HEK293 (cell line): ENCODE results near the gene CCND3.

Experiments
- CTCF ChIA-PET: fragments of 350-600 bp; formaldehyde crosslinking; extraction: SDS; loops from one replicate; lab custom pipeline; 2021; ENCODE audit warnings: antibody characterized with exemption; lab: Yijun Ruan, JAX
- POLR2A ChIA-PET: fragments of 300-600 bp; formaldehyde crosslinking; extraction: SDS; loops from one replicate; lab custom pipeline; 2020; ENCODE audit warnings: antibody characterized with exemption, inconsistent platforms; lab: Yijun Ruan, JAX
- H3K27ac ChIP-seq: fragments of 200-500 bp; sonication (Bioruptor generic); 2 replicates; pipeline ENCODE4 v1.5.1; 2014; ENCODE audit warnings: low read depth, low read length, control low read depth, inconsistent platforms; ENCODE audit errors: extremely low read depth
- H3K36me3 ChIP-seq, 2 experiments: fragments of 200-500 bp in 1 of 2; sonication (Bioruptor generic) in 1 of 2; 1 replicate in 1 of 2; 2 replicates in 1 of 2; pipeline ENCODE4 v1.5.1; 2014 to 2017; ENCODE audit warnings: inconsistent platforms in 2 of 2, low read length in 2 of 2; ENCODE audit not compliant: control insufficient read depth in 2 of 2, insufficient read depth in 1 of 2
- H3K4me1 ChIP-seq: fragments of 200-500 bp; sonication (Bioruptor generic); 2 replicates; pipeline ENCODE4 v1.5.1; 2014; ENCODE audit warnings: mild to moderate bottlenecking, low read length, inconsistent platforms; ENCODE audit not compliant: control insufficient read depth, insufficient read depth
- H3K4me3 ChIP-seq: 2 replicates; pipeline ENCODE4 v1.5.1; 2011; ENCODE audit warnings: low read depth, mild to moderate bottlenecking, control low read depth, low read length, moderate library complexity
- H3K9me3 ChIP-seq: fragments of 200-500 bp; sonication (Bioruptor generic); 2 replicates; pipeline ENCODE4 v1.5.1; 2014; ENCODE audit warnings: low read depth, low read length, inconsistent platforms; ENCODE audit not compliant: control insufficient read depth, insufficient read depth
- BCL11A ChIP-seq: fragments of 450-650 bp; formaldehyde crosslinking; IDR thresholded peaks from 2 replicates; pipeline ENCODE4 v1.5.1; 2016; ENCODE audit warnings: low read depth, missing biosample characterization, missing genetic modification characterization
- GLI4 ChIP-seq: fragments of 450-650 bp; formaldehyde crosslinking; IDR thresholded peaks from 2 replicates; pipeline ENCODE4 v1.5.1; 2016; ENCODE audit warnings: missing biosample characterization, missing genetic modification characterization
- KLF1 ChIP-seq: fragments of 450-650 bp; formaldehyde crosslinking; IDR thresholded peaks from 2 replicates; pipeline ENCODE4 v1.5.1; 2016; ENCODE audit warnings: missing biosample characterization, missing genetic modification characterization
- MZF1 ChIP-seq: fragments of 450-650 bp; formaldehyde crosslinking; IDR thresholded peaks from 2 replicates; pipeline ENCODE4 v1.5.1; 2017; ENCODE audit warnings: missing biosample characterization, missing genetic modification characterization, borderline replicate concordance
- SETDB1 ChIP-seq: IDR thresholded peaks from one replicate; pipeline ENCODE4 v1.6.1; 2017; ENCODE audit warnings: mild to moderate bottlenecking, low read length, moderate library complexity, mixed read lengths; ENCODE audit not compliant: insufficient read length
- TRIM28 ChIP-seq: IDR thresholded peaks from 2 replicates; pipeline ENCODE4 v1.6.1; 2011; ENCODE audit warnings: low read length, control low read depth, borderline replicate concordance
- YY2 ChIP-seq: fragments of 450-650 bp; formaldehyde crosslinking; IDR thresholded peaks from 2 replicates; pipeline ENCODE4 v1.5.1; 2016; ENCODE audit warnings: missing biosample characterization, missing genetic modification characterization
- ZNF221 ChIP-seq: fragments of 450-650 bp; formaldehyde crosslinking; IDR thresholded peaks from 2 replicates; pipeline ENCODE4 v1.5.1; 2017; ENCODE audit warnings: missing biosample characterization, missing genetic modification characterization, borderline replicate concordance
- ZNF266 ChIP-seq: fragments of 450-650 bp; formaldehyde crosslinking; IDR thresholded peaks from 2 replicates; pipeline ENCODE4 v1.5.1; 2016; ENCODE audit warnings: missing biosample characterization, missing genetic modification characterization, low read depth
- ZNF311 ChIP-seq: fragments of 450-650 bp; formaldehyde crosslinking; IDR thresholded peaks from 2 replicates; pipeline ENCODE4 v1.5.1; 2017; ENCODE audit warnings: missing biosample characterization, missing genetic modification characterization, borderline replicate concordance
- ZNF350 ChIP-seq: fragments of 450-650 bp; formaldehyde crosslinking; IDR thresholded peaks from 2 replicates; pipeline ENCODE4 v1.5.0; 2017; ENCODE audit warnings: missing biosample characterization, mild to moderate bottlenecking, missing genetic modification characterization
- ZNF426 ChIP-seq: fragments of 450-650 bp; formaldehyde crosslinking; IDR thresholded peaks from 2 replicates; pipeline ENCODE4 v1.5.1; 2017; ENCODE audit warnings: missing biosample characterization, missing genetic modification characterization, mild to moderate bottlenecking, inconsistent platforms, moderate library complexity
- ZNF544 ChIP-seq: fragments of 450-650 bp; formaldehyde crosslinking; IDR thresholded peaks from 2 replicates; pipeline ENCODE4 v1.5.0; 2017; ENCODE audit warnings: missing biosample characterization, missing genetic modification characterization
- ZNF623 ChIP-seq: fragments of 450-650 bp; formaldehyde crosslinking; IDR thresholded peaks from 2 replicates; pipeline ENCODE4 v1.5.1; 2016; ENCODE audit warnings: missing biosample characterization, missing genetic modification characterization
- ZNF654 ChIP-seq: fragments of 450-650 bp; formaldehyde crosslinking; IDR thresholded peaks from 2 replicates; pipeline ENCODE4 v1.5.1; 2016; ENCODE audit warnings: low read depth, missing biosample characterization, missing genetic modification characterization
- TF ChIP-seq, protein P1 (sequence below): fragments of 450-650 bp; formaldehyde crosslinking; IDR thresholded peaks from 2 replicates; pipeline ENCODE4 v1.5.1; 2017; ENCODE audit warnings: missing biosample characterization, missing genetic modification characterization
- TF ChIP-seq, protein P2 (sequence below): fragments of 450-650 bp; formaldehyde crosslinking; IDR thresholded peaks from 2 replicates; pipeline ENCODE4 v1.5.1; 2017; ENCODE audit warnings: missing biosample characterization, missing genetic modification characterization
- TF ChIP-seq, protein P3 (sequence below): fragments of 450-650 bp; formaldehyde crosslinking; IDR thresholded peaks from 2 replicates; pipeline ENCODE4 v1.5.1; 2016; ENCODE audit warnings: missing biosample characterization, missing genetic modification characterization
- TF ChIP-seq, protein P4 (sequence below): fragments of 450-650 bp; formaldehyde crosslinking; conservative IDR thresholded peaks from 2 replicates; pipeline ENCODE4 v1.5.1; 2016; ENCODE audit warnings: low read depth, missing biosample characterization, missing genetic modification characterization

CCND3 gene

GRCh38 chr6:41970436-41970846 is 28.8 kb upstream of the CCND3 start:
- H3K27ac ChIP-seq: no peak overlapping the region
- TF ChIP-seq, protein P1, sequence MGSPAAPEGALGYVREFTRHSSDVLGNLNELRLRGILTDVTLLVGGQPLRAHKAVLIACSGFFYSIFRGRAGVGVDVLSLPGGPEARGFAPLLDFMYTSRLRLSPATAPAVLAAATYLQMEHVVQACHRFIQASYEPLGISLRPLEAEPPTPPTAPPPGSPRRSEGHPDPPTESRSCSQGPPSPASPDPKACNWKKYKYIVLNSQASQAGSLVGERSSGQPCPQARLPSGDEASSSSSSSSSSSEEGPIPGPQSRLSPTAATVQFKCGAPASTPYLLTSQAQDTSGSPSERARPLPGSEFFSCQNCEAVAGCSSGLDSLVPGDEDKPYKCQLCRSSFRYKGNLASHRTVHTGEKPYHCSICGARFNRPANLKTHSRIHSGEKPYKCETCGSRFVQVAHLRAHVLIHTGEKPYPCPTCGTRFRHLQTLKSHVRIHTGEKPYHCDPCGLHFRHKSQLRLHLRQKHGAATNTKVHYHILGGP (tag by site-specific recombination): no peak
- TF ChIP-seq ZNF426 (tag by site-specific recombination): no peak
- no peak for TF ChIP-seq MZF1 (tag by site-specific recombination)
- TF ChIP-seq ZNF654: no peak
- no peak for TF ChIP-seq KLF1
- TF ChIP-seq ZNF544 (tag by site-specific recombination): no peak
- TF ChIP-seq SETDB1: no peak
- no peak for TF ChIP-seq ZNF350 (tag by site-specific recombination)
- TF ChIP-seq ZNF311: no peak
- TF ChIP-seq BCL11A (tag by site-specific recombination): no peak
- no peak for TF ChIP-seq ZNF266 (tag by site-specific recombination)
- TF ChIP-seq, protein P2, sequence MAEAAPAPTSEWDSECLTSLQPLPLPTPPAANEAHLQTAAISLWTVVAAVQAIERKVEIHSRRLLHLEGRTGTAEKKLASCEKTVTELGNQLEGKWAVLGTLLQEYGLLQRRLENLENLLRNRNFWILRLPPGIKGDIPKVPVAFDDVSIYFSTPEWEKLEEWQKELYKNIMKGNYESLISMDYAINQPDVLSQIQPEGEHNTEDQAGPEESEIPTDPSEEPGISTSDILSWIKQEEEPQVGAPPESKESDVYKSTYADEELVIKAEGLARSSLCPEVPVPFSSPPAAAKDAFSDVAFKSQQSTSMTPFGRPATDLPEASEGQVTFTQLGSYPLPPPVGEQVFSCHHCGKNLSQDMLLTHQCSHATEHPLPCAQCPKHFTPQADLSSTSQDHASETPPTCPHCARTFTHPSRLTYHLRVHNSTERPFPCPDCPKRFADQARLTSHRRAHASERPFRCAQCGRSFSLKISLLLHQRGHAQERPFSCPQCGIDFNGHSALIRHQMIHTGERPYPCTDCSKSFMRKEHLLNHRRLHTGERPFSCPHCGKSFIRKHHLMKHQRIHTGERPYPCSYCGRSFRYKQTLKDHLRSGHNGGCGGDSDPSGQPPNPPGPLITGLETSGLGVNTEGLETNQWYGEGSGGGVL (tag by site-specific recombination): no peak
- no peak for TF ChIP-seq TRIM28
- TF ChIP-seq ZNF623 (tag by site-specific recombination): no peak
- no peak for TF ChIP-seq YY2 (tag by site-specific recombination)
- TF ChIP-seq, protein P3, sequence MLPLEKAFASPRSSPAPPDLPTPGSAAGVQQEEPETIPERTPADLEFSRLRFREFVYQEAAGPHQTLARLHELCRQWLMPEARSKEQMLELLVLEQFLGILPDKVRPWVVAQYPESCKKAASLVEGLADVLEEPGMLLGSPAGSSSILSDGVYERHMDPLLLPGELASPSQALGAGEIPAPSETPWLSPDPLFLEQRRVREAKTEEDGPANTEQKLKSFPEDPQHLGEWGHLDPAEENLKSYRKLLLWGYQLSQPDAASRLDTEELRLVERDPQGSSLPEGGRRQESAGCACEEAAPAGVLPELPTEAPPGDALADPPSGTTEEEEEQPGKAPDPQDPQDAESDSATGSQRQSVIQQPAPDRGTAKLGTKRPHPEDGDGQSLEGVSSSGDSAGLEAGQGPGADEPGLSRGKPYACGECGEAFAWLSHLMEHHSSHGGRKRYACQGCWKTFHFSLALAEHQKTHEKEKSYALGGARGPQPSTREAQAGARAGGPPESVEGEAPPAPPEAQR (tag by site-specific recombination): no peak
- TF ChIP-seq, protein P4, sequence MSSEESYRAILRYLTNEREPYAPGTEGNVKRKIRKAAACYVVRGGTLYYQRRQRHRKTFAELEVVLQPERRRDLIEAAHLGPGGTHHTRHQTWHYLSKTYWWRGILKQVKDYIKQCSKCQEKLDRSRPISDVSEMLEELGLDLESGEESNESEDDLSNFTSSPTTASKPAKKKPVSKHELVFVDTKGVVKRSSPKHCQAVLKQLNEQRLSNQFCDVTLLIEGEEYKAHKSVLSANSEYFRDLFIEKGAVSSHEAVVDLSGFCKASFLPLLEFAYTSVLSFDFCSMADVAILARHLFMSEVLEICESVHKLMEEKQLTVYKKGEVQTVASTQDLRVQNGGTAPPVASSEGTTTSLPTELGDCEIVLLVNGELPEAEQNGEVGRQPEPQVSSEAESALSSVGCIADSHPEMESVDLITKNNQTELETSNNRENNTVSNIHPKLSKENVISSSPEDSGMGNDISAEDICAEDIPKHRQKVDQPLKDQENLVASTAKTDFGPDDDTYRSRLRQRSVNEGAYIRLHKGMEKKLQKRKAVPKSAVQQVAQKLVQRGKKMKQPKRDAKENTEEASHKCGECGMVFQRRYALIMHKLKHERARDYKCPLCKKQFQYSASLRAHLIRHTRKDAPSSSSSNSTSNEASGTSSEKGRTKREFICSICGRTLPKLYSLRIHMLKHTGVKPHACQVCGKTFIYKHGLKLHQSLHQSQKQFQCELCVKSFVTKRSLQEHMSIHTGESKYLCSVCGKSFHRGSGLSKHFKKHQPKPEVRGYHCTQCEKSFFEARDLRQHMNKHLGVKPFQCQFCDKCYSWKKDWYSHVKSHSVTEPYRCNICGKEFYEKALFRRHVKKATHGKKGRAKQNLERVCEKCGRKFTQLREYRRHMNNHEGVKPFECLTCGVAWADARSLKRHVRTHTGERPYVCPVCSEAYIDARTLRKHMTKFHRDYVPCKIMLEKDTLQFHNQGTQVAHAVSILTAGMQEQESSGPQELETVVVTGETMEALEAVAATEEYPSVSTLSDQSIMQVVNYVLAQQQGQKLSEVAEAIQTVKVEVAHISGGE (tag by site-specific recombination): no peak
- no peak for TF ChIP-seq ZNF221
- TF ChIP-seq GLI4 (tag by site-specific recombination): no peak
- H3K4me3 ChIP-seq: no peak overlapping the region
- no peaks in the 10 kb centered on the region for H3K9me3 ChIP-seq
- CTCF ChIA-PET: no interaction called here
- POLR2A ChIA-PET: no interaction called here
- H3K4me1 ChIP-seq: no peaks in the 10 kb centered on the region
- no peaks in the 10 kb centered on the region; a peak in 1 of 3 replicates for H3K36me3 ChIP-seq
